NCI-H345 treated with DMSO at 0.1 percent for 48 hours (cell line): Measurements from ENCODE around the gene ATP2B3.
A peak's percentile ranks its signal among the peaks of the same experiment; 100 is the strongest.

ENCODE experiments used
- DNase-seq: peaks from one replicate; lab custom pipeline; 2025; ENCODE audit not compliant: unreplicated experiment; lab: John Stamatoyannopoulos, UW

Gene ATP2B3

DNA sequence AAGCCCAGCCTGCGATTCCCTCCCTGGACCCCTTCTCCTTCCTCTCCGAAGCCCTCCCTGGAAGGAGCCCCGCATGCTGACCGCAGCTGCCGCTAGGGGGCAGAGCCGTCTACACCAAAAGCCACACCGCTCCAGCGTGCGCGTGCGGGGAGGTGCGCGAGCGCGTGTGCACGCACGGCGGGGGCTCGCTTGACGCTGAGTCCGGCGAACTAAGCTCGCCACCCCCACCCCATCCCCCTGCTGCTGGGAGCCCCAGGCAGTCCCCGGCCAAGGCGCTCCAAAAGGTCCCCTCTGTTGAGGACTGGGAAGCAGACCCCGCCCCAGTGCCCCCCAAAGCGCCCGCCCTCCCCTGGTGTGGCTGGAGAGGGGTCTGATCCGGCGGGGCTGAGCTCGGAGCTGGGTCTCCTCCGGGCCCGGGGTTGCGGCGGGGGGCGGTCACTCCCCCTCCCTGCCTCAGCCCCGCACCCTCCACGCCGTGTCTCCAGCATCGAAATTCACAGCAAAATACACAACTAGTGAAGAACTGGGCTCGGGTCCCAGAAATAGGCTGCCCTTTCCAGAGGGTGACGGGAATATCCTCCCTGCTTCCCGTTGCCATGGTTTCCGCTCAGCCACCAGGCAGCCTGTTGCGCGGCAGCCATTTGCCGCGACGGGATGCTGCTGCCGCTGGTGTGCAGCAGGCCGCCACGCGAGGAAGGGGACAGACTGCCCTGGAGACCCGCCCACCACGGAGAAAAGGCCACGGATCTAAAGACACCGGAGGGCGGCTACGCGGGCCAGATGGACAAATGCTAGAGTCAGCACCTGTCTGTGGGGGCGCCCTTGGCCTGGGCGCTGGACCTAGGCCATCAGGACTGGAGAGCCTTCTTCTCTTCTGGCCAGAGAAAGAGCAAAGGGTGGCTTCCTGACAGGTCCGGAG lies 92.7 kb downstream of the ATP2B3 start:
- no peak for DNase-seq

- no peak for DNase-seq
These were observed 93.4 kb downstream of the ATP2B3 start for GRCh38 chrX:153610836-153611213.

- DNase-seq: no peak
These were observed 94.1 kb downstream of the ATP2B3 start for GRCh38 chrX:153611298-153612095.

GRCh38 chrX:153612413-153612812 lies 95.0 kb downstream of the ATP2B3 start:
- DNase-seq: no peak

DNA sequence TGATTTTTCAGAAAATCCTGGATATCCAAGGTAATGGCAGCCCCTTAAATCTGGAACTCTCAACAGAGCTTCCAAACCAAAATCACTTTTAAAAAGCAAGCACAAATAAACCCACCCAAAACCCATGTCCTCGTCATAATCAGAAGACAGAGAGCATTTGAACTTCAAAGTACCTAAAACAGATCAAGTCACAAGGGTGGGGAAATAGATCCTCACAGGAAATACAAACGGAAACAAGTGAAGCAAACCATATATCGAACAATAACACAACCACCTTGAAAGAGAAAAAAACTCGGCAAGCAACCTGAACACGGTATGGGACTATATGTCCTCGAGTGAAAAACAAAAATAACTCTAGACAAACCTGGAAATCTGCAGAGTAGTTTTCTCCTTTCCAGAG lies 97.4 kb downstream of the ATP2B3 start:
- no peak for DNase-seq

DNA sequence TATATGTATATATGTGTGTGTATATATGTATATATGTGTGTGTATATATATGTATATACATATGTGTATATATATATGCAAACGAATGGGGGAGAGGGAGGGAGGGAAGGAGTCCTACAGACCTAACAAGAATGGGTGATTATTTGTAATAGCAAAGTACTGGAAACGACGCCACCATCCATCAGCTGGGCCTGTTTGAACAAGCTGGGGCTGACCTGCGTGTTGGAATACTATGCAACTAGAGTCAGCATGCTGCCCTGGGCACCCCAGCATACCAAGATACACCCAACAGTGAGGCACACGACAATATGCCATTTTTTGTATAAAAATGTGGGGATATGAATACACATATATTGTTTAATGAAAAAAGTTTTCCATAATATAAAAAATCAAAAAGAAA lies 103.1 kb downstream of the ATP2B3 start:
- no peak for DNase-seq

GRCh38 chrX:153621949-153622598 lies 104.6 kb downstream of the ATP2B3 start:
- no peak for DNase-seq

DNA sequence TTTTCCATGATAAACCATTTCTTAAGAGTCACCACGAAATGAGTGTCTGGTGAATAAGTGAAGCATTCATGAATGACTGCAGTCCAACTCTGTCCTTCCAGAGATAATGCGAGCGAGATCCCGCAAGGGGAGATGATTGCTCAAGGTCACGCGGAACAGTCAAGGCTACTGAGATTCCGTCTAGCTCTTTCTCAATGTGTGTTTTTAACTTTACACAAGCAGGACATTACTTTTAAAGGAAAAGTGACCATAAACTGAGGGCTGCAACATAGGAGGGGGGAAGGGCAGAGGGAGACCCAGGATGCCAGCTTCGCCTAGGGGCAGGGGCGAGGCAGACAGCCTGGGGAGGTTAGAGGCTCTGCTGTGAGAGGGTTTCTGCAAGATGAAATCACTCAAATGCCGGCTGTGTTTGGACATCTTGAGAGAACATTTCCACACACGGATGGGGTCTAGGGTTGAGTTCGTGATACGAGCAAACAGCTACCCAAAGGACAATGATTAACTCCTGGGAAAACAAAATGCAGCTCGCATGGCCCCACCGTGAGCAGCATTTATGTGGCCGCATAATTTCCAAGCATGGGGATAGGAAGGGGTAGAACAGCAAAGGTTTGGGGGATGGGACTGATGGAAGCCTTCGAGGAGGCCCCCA lies 105.3 kb downstream of the ATP2B3 start:
- DNase-seq: no peak

- no peak for DNase-seq
These were observed 106.0 kb downstream of the ATP2B3 start for GRCh38 chrX:153623310-153624029.

- DNase-seq: no peak
These were observed 107.0 kb downstream of the ATP2B3 start for GRCh38 chrX:153624196-153625091.

- no peak for DNase-seq
These were observed 108.0 kb downstream of the ATP2B3 start for GRCh38 chrX:153625271-153626024.

GRCh38 chrX:153626025-153626633 lies 108.7 kb downstream of the ATP2B3 start:
- no peak for DNase-seq

- no peak for DNase-seq
These were observed 109.6 kb downstream of the ATP2B3 start for GRCh38 chrX:153626863-153627674.

- no peak for DNase-seq
These were observed 110.3 kb downstream of the ATP2B3 start for GRCh38 chrX:153627675-153628111.

DNA sequence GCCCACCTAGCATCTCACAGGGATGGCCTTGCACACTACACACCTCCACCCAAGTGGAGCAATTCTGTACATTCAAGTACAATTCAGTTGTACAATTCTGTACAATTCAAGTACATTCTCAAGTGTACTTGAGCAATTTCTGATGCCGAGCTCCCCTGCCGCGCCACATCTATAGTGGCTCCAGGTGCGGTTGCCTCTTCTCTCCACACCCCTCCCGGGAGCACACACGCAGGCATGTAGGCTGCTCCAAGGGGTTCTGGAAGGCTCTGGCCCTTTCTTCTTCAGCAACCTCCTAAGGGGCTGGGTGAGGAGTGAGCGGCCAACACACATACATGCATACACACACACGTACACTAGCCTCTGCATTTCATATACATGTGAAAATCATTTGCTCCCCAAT lies 110.7 kb downstream of the ATP2B3 start:
- peak; percentile 58 for DNase-seq

GRCh38 chrX:153628665-153629064 lies 111.2 kb downstream of the ATP2B3 start:
- DNase-seq: no peak

DNA sequence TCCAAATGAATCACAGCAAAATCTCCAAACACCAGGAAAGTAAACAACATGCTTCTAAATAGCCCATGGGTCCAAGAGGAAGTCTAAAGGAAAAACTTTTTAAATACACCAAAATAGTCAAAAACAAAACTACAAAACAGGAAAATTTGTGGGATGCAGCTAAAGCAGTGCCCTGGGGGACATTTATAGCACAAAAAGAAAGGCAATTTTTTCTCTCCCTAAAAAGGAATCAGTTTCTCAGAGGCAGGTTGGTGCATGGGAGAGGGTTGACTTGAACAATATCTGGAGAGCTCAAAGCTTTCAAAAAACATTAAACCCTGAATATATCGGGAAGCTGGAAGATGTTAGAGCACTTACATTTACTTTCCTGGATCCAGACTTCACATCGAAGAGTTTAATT lies 113.9 kb downstream of the ATP2B3 start:
- no peak for DNase-seq
